ENCODE data around the gene YIPF5. TPM values are rescaled to one million over a fixed set of nuclear protein-coding genes. Genes with fewer than 3 reads are reported as not detected.

Gene YIPF5
- total RNA-seq, 1 donor from 2014 or later = 65.6 TPM

DNA sequence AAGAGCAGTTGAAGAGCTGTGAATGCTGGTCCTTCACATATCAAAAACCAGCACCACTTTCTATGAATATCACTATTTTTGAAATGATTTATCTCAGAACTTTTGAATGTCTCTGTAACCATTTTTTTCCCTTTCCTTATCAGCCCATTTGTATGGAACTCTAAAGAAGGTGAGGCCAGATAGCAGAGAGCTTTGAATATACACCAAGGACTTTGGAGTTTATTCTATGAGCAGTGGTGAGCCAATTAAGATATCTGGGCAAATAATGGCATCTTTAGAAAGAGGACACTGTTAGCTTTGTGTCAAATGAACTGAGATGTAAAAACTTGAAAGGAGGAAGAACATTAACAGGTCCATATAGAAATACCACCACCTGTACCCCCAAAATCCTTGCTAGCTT lies 22.2 kb upstream of the YIPF5 start:
- Mint-ChIP-seq H3K36me3 (no peaks in the 10 kb centered on the region), H3K9me3 (no peaks in the 10 kb centered on the region), H3K27ac (no peak overlapping the region), H3K4me1 (no peaks in the 10 kb centered on the region), H3K27me3 (ENCODE audit: insufficient read depth, low read depth) (no peaks in the 10 kb centered on the region), H3K4me3 (no peak overlapping the region)
- Histone ChIP-seq H3K9ac (no peak overlapping the region), H3K4me3 (no peak overlapping the region), H3K4me2 (no peak overlapping the region), H3K79me2 (ENCODE audit: low read depth) (no peaks in the 10 kb centered on the region), H4K20me1 (ENCODE audit: low read depth) (no peaks in the 10 kb centered on the region), H3F3A (ENCODE audit: low read depth) (no peaks in the 10 kb centered on the region), H3K27me3 (no peaks in the 10 kb centered on the region), H3K4me1 (no peaks in the 10 kb centered on the region), H3K27ac (no peak overlapping the region), H2AFZ (replicated peaks) (no peak overlapping the region), H3K9me3 (ENCODE audit: low read depth) (no peaks in the 10 kb centered on the region), H3K36me3 (no peaks in the 10 kb centered on the region)
- TF ChIP-seq EZH2phosphoT487 (IDR thresholded peaks at IDR 0.05) = no peak
- TF ChIP-seq EZH2 (IDR thresholded peaks at IDR 0.05) = no peak
- TF ChIP-seq, protein P1, sequence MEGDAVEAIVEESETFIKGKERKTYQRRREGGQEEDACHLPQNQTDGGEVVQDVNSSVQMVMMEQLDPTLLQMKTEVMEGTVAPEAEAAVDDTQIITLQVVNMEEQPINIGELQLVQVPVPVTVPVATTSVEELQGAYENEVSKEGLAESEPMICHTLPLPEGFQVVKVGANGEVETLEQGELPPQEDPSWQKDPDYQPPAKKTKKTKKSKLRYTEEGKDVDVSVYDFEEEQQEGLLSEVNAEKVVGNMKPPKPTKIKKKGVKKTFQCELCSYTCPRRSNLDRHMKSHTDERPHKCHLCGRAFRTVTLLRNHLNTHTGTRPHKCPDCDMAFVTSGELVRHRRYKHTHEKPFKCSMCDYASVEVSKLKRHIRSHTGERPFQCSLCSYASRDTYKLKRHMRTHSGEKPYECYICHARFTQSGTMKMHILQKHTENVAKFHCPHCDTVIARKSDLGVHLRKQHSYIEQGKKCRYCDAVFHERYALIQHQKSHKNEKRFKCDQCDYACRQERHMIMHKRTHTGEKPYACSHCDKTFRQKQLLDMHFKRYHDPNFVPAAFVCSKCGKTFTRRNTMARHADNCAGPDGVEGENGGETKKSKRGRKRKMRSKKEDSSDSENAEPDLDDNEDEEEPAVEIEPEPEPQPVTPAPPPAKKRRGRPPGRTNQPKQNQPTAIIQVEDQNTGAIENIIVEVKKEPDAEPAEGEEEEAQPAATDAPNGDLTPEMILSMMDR (IDR thresholded peaks at IDR 0.05) = no peak
- DNase-seq (ENCODE audit: low spot score) = no peak

DNA sequence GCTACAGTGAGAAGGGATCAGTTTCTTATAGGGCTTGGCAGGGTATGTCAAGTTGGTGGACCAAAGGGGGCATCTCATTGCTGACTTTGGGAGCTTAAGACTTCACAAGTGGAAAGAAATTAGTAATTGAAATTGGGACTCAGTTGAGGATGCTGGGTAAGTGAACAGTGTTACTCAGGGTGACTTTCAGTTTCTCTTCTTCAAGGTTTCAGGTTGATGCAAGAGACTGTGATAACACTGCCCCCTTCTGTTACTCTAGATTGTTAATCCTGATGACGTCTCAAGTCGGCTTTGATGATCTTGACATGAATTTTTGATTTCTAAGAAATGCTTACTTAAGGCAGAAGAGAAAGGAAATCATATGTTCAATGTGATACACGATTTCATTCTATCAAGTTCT lies 21.5 kb upstream of the YIPF5 start:
- Histone ChIP-seq H2AFZ (replicated peaks) (no peak overlapping the region), H3K4me2 (no peak overlapping the region), H3K36me3 (no peaks in the 10 kb centered on the region), H3K4me1 (no peaks in the 10 kb centered on the region), H3K9me3 (ENCODE audit: low read depth) (no peaks in the 10 kb centered on the region), H3K27ac (no peak overlapping the region), H3K4me3 (no peak overlapping the region), H3K9ac (no peak overlapping the region), H4K20me1 (ENCODE audit: low read depth) (no peaks in the 10 kb centered on the region), H3K79me2 (ENCODE audit: low read depth) (no peaks in the 10 kb centered on the region), H3K27me3 (no peaks in the 10 kb centered on the region), H3F3A (ENCODE audit: low read depth) (no peaks in the 10 kb centered on the region)
- H3K4me3 Mint-ChIP-seq = no peak overlapping the region
- H3K27me3 Mint-ChIP-seq (ENCODE audit: insufficient read depth, low read depth) = no peaks in the 10 kb centered on the region
- H3K4me1 Mint-ChIP-seq = no peaks in the 10 kb centered on the region
- H3K36me3 Mint-ChIP-seq = no peaks in the 10 kb centered on the region
- no peaks in the 10 kb centered on the region for H3K9me3 Mint-ChIP-seq
- no peak overlapping the region for H3K27ac Mint-ChIP-seq
- DNase-seq (ENCODE audit: low spot score) = peak; percentile 48
- TF ChIP-seq EZH2 (IDR thresholded peaks at IDR 0.05) (no peak), EZH2phosphoT487 (IDR thresholded peaks at IDR 0.05) (no peak)
- TF ChIP-seq, protein P1 (IDR thresholded peaks at IDR 0.05) = peak; percentile 61

DNA sequence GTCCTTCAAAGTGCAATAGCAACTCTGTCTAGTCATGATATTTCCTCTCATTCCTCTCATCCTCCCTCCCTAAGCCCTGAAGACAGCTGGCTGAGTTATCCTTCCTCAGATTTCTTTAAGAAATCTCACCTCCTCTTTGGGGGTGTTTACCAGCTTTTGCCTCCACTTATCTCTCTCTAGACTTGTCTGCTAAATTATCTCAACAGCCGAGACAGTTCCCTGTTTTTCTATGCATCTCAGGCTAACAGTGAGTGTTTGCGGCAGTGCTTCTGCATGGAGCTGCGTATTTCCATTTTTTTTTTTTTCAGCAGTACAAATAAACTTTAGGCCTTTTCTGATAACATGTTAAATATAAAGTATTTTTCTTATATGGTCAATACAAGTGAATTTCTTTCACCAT lies 21.1 kb upstream of the YIPF5 start:
- no peak overlapping the region for H2AFZ ChIP-seq (replicated peaks)
- no peaks in the 10 kb centered on the region for H3K4me1 ChIP-seq
- H3K27me3 Mint-ChIP-seq (ENCODE audit: insufficient read depth, low read depth) = no peaks in the 10 kb centered on the region
- no peak for DNase-seq (ENCODE audit: low spot score)
- H3K36me3 ChIP-seq = no peaks in the 10 kb centered on the region
- no peak overlapping the region for H3K9ac ChIP-seq
- no peak overlapping the region for H3K4me2 ChIP-seq
- no peaks in the 10 kb centered on the region for H3K36me3 Mint-ChIP-seq
- no peaks in the 10 kb centered on the region for H3K9me3 Mint-ChIP-seq
- no peaks in the 10 kb centered on the region for H3F3A ChIP-seq (ENCODE audit: low read depth)
- H3K4me1 Mint-ChIP-seq = no peaks in the 10 kb centered on the region
- no peaks in the 10 kb centered on the region for H4K20me1 ChIP-seq (ENCODE audit: low read depth)
- no peaks in the 10 kb centered on the region for H3K27me3 ChIP-seq
- H3K27ac ChIP-seq = no peak overlapping the region
- H3K27ac Mint-ChIP-seq = no peak overlapping the region
- no peak overlapping the region for H3K4me3 ChIP-seq
- H3K79me2 ChIP-seq (ENCODE audit: low read depth) = no peaks in the 10 kb centered on the region
- no peak overlapping the region for H3K4me3 Mint-ChIP-seq
- no peaks in the 10 kb centered on the region for H3K9me3 ChIP-seq (ENCODE audit: low read depth)
- TF ChIP-seq, protein P1 (IDR thresholded peaks at IDR 0.05) = no peak
- TF ChIP-seq EZH2phosphoT487 (IDR thresholded peaks at IDR 0.05) (no peak), EZH2 (IDR thresholded peaks at IDR 0.05) (no peak)

Measured in neural progenitor cell (in vitro differentiated cells).